OCI-LY1 (cell line): Measurements from ENCODE around the gene ZBTB16.

Source experiments
- H2AFZ ChIP-seq: fragments of 200-600 bp; sonication (generic), shearing (Covaris generic); 2 replicates; pipeline ENCODE4 v1.6.0; 2014; ENCODE audit warnings: antibody characterized with exemption, mild to moderate bottlenecking, low read length
- H3F3A ChIP-seq: fragments of 200-600 bp; sonication (generic), shearing (Covaris generic); 2 replicates; pipeline ENCODE4 v1.6.0; 2014; ENCODE audit warnings: mild to moderate bottlenecking, antibody characterized with exemption, low read length, moderate library complexity; ENCODE audit not compliant: insufficient read depth
- H3K27ac ChIP-seq: fragments of 200-600 bp; sonication (generic); 2 replicates; pipeline ENCODE4 v1.5.1; 2014; ENCODE audit warnings: low read length, mixed run types, mild to moderate bottlenecking, low read depth; ENCODE audit not compliant: poor library complexity, severe bottlenecking
- H3K27me3 ChIP-seq: fragments of 200-600 bp; sonication (generic); 2 replicates; pipeline ENCODE4 v1.6.0; 2014; ENCODE audit warnings: antibody characterized with exemption, mild to moderate bottlenecking, low read length, moderate library complexity; ENCODE audit not compliant: insufficient read depth
- H3K36me3 ChIP-seq: fragments of 200-600 bp; sonication (generic); 2 replicates; pipeline ENCODE4 v1.6.1; 2014; ENCODE audit warnings: mild to moderate bottlenecking, antibody characterized with exemption, low read length, moderate library complexity, mixed read lengths; ENCODE audit not compliant: insufficient read depth
- H3K4me1 ChIP-seq: fragments of 200-600 bp; sonication (generic); 2 replicates; pipeline ENCODE4 v1.5.1; 2014; ENCODE audit warnings: mild to moderate bottlenecking, low read length, moderate library complexity; ENCODE audit not compliant: insufficient read depth, severe bottlenecking
- H3K4me2 ChIP-seq: fragments of 200-600 bp; sonication (generic), shearing (Covaris generic); 2 replicates; pipeline ENCODE4 v1.6.1; 2014; ENCODE audit warnings: low read length
- H3K4me3 ChIP-seq: fragments of 200-600 bp; sonication (generic); 2 replicates; pipeline ENCODE4 v1.5.1; 2014; ENCODE audit warnings: low read length, low read depth, mild to moderate bottlenecking, mixed read lengths; ENCODE audit not compliant: poor library complexity, severe bottlenecking
- H3K79me2 ChIP-seq: fragments of 200-600 bp; shearing (Covaris generic); 2 replicates; pipeline ENCODE4 v1.6.1; 2016; ENCODE audit warnings: mixed run types, low read length, mixed read lengths; ENCODE audit not compliant: insufficient read depth
- H3K9ac ChIP-seq: fragments of 200-600 bp; sonication (generic), shearing (Covaris generic); 2 replicates; pipeline ENCODE4 v1.6.1; 2014; ENCODE audit warnings: mild to moderate bottlenecking, low read length, mixed read lengths
- H3K9me2 ChIP-seq: fragments of 200-600 bp; sonication (generic), shearing (Covaris generic); 2 replicates; pipeline ENCODE4 v1.6.1; 2014; ENCODE audit warnings: low read depth, mild to moderate bottlenecking, low read length, mixed read lengths
- H3K9me3 ChIP-seq: fragments of 200-600 bp; shearing (Covaris generic); 2 replicates; pipeline ENCODE4 v1.6.1; 2014; ENCODE audit warnings: low read length, mixed read lengths
- H4K20me1 ChIP-seq: fragments of 200-600 bp; sonication (generic), shearing (Covaris generic); 2 replicates; pipeline ENCODE4 v1.6.0; 2016; ENCODE audit warnings: mild to moderate bottlenecking, low read length; ENCODE audit not compliant: insufficient read depth
- EZH2 ChIP-seq: fragments of 200-600 bp; sonication (generic), shearing (Covaris generic); IDR thresholded peaks from 2 replicates; pipeline ENCODE4 v1.8.0; 2017; ENCODE audit warnings: borderline replicate concordance, mixed run types, mild to moderate bottlenecking, antibody characterized with exemption, low read length, moderate library complexity, mixed read lengths
- TF ChIP-seq, protein P1 (sequence below): fragments of 200-600 bp; sonication (generic), shearing (Covaris generic); IDR thresholded peaks from 2 replicates; pipeline ENCODE4 v1.5.1; 2017; ENCODE audit warnings: mild to moderate bottlenecking, antibody characterized with exemption, low read length, moderate library complexity, mixed read lengths

Gene ZBTB16

DNA sequence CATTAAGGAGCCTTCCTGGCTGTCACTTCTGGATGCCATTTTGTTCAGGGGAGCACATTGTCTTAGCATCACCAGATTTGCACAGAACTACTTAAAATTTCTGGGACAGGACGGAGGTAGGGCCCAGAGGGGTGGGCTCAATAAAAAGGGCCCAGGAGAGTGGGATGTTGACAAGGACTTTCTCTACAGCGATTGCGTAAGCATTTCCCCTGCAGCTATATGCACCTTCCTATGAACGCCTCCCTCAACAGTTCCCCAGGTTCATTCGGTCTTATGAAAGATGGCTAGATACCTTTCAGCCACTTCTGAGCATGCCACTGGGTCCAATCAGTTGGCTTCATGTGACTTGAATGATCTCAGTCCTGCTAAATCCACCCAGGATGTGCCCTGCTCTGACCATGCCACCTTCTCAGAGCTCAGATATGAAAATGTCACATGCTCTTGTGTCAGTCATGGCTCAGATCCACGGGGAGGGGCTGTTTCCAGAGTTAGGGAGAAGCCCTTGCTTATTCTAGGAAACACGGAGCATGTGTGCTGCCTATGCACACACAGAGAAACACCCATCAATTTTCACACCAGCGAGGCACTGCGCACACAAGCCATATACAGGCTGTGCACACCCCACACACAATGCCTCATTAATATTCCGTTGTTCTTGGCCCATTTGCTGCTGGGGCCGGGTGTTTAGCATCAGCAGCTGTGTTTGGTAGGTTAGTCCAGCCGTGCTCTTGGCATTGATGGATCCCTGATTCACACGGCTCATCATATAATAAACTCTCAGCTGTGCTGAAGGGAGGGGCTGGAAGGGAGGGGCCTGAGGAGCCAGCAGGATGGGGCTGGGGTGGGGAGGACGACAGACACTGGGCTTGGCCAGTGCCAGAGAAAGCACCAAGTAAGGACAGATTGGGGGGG lies 184.2 kb downstream of the ZBTB16 start:
- Histone ChIP-seq H3K4me1 (no peaks in the 10 kb centered on the region), H3K4me2 (no peak overlapping the region), H3K27ac (no peak overlapping the region), H3F3A (no peaks in the 10 kb centered on the region), H3K36me3 (no peaks in the 10 kb centered on the region), H3K27me3 (no peaks in the 10 kb centered on the region), H2AFZ (no peak overlapping the region), H4K20me1 (no peaks in the 10 kb centered on the region), H3K9me3 (no peaks in the 10 kb centered on the region), H3K4me3 (no peak overlapping the region), H3K9ac (no peak overlapping the region), H3K9me2 (no peaks in the 10 kb centered on the region), H3K79me2 (no peaks in the 10 kb centered on the region)
- no peak for TF ChIP-seq EZH2
- TF ChIP-seq, protein P1, sequence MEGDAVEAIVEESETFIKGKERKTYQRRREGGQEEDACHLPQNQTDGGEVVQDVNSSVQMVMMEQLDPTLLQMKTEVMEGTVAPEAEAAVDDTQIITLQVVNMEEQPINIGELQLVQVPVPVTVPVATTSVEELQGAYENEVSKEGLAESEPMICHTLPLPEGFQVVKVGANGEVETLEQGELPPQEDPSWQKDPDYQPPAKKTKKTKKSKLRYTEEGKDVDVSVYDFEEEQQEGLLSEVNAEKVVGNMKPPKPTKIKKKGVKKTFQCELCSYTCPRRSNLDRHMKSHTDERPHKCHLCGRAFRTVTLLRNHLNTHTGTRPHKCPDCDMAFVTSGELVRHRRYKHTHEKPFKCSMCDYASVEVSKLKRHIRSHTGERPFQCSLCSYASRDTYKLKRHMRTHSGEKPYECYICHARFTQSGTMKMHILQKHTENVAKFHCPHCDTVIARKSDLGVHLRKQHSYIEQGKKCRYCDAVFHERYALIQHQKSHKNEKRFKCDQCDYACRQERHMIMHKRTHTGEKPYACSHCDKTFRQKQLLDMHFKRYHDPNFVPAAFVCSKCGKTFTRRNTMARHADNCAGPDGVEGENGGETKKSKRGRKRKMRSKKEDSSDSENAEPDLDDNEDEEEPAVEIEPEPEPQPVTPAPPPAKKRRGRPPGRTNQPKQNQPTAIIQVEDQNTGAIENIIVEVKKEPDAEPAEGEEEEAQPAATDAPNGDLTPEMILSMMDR = no peak

DNA sequence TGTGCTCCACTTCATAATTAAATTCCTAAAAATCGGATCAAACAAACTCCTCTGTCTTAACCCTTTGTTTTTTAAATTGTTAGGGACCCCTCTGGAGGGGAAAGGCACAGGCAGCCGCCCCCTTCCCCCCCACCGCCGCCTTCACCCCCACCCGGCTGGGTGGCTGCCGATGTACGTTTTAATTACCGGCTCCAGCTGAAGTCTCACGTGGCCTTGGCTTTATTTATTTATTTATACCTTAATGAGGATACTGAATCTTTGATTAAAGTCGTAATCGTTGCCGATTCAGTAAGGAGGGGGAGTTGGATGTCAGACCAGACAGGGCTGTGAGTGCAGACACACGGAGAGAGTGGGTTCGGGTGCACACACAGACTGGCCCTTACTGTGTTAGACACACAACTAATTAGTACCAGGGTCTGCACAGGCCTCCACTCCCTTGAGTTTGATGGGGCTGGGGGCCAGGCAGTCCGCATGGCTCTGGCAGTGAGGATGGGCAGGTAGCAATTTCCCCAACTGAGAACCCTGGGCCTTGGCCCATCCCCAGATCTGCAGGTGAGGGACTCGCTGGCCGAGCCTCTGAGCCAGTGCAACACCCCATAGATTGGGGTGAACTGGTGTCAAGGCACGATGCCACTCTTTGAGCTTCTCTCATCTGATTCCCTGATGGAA lies 185.3 kb downstream of the ZBTB16 start:
- Histone ChIP-seq H3K4me1 (no peaks in the 10 kb centered on the region), H2AFZ (no peak overlapping the region), H4K20me1 (no peaks in the 10 kb centered on the region), H3K36me3 (no peaks in the 10 kb centered on the region), H3K9me2 (no peaks in the 10 kb centered on the region), H3K27me3 (no peaks in the 10 kb centered on the region), H3F3A (no peaks in the 10 kb centered on the region), H3K9me3 (no peaks in the 10 kb centered on the region), H3K9ac (no peak overlapping the region), H3K27ac (no peak overlapping the region), H3K4me3 (no peak overlapping the region), H3K79me2 (no peaks in the 10 kb centered on the region), H3K4me2 (no peak overlapping the region)
- TF ChIP-seq, protein P1 = no peak
- no peak for TF ChIP-seq EZH2

DNA sequence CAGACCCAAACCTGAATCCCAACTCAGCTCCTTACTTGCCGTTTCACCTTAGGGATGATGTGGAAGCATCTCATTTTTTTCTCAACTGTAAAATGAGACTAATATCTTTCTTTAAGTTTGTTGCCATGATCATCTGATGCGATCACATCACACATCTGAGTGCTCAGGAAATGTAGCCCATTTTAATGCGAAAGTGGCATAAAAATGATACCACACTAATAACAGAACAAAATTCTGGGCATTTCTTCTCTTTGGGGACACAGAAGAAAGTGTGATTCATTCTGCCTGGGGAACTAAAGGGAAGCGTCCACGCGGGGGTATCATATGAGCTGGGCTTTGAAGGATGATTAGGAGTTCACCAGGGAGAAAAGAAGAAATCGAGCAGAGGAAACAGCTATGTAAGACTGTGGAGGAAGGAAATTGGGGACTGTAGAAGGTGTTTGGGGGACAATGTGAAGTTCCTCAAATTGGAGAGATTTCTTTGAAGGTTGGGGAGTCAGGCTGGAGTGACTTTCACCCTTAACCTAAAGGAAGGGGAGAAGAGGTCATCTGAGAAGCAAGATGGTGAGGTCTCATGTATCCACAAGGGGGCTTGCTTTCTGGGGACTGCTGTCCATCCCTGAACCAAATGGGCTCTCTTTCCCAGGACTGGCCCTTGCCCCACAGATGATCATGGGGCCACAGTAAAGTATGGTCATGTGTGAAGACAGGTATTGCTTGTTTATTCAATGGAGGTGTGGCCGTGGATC lies 187.0 kb downstream of the ZBTB16 start:
- no peaks in the 10 kb centered on the region for H3K36me3 ChIP-seq
- H3K27ac ChIP-seq = no peak overlapping the region
- no peaks in the 10 kb centered on the region for H4K20me1 ChIP-seq
- H3F3A ChIP-seq = no peaks in the 10 kb centered on the region
- no peaks in the 10 kb centered on the region for H3K79me2 ChIP-seq
- H3K4me3 ChIP-seq = no peak overlapping the region
- H2AFZ ChIP-seq = no peak overlapping the region
- no peaks in the 10 kb centered on the region for H3K9me2 ChIP-seq
- TF ChIP-seq EZH2 = no peak
- TF ChIP-seq, protein P1 = no peak
- H3K4me2 ChIP-seq = no peak overlapping the region
- no peaks in the 10 kb centered on the region for H3K4me1 ChIP-seq
- no peaks in the 10 kb centered on the region for H3K27me3 ChIP-seq
- H3K9me3 ChIP-seq = no peaks in the 10 kb centered on the region
- no peak overlapping the region for H3K9ac ChIP-seq
